NB4 (cell line): ENCODE results near the gene EPAS1.

Source experiments
- MYC ChIP-seq: IDR thresholded peaks from 2 replicates; pipeline ENCODE4 v1.6.1; 2011; ENCODE audit warnings: low read depth, low read length
- TF ChIP-seq, protein P1 (sequence below): IDR thresholded peaks from one replicate; pipeline ENCODE4 v1.5.1; 2012; ENCODE audit warnings: low read depth, low read length

DNA sequence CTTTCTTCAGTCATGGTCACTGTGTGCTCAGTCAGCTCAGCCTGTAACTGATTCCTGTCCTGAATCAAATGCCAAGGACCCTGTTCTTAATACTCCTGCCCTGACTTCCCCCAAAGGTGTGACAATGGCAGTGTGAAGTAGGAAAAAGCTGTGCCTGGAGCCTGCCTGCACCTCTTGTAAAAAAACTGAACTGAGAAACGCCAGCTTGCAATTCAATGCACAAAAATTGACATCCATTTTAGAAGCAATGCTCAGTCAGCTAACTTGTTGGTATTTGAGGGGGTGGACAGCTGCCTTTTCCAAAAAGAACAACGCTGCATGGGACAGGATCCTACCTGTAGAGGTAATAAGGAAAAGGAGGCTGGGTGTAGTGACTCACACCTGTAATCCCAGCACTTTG, 115.9 kb downstream of the EPAS1 start:
- TF ChIP-seq, protein P1, sequence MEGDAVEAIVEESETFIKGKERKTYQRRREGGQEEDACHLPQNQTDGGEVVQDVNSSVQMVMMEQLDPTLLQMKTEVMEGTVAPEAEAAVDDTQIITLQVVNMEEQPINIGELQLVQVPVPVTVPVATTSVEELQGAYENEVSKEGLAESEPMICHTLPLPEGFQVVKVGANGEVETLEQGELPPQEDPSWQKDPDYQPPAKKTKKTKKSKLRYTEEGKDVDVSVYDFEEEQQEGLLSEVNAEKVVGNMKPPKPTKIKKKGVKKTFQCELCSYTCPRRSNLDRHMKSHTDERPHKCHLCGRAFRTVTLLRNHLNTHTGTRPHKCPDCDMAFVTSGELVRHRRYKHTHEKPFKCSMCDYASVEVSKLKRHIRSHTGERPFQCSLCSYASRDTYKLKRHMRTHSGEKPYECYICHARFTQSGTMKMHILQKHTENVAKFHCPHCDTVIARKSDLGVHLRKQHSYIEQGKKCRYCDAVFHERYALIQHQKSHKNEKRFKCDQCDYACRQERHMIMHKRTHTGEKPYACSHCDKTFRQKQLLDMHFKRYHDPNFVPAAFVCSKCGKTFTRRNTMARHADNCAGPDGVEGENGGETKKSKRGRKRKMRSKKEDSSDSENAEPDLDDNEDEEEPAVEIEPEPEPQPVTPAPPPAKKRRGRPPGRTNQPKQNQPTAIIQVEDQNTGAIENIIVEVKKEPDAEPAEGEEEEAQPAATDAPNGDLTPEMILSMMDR = no peak
- no peak for TF ChIP-seq MYC
